ENCODE data around the gene EPS8L3.
A peak's percentile ranks its signal among the peaks of the same experiment; 100 is the strongest.

Gene EPS8L3

DNA sequence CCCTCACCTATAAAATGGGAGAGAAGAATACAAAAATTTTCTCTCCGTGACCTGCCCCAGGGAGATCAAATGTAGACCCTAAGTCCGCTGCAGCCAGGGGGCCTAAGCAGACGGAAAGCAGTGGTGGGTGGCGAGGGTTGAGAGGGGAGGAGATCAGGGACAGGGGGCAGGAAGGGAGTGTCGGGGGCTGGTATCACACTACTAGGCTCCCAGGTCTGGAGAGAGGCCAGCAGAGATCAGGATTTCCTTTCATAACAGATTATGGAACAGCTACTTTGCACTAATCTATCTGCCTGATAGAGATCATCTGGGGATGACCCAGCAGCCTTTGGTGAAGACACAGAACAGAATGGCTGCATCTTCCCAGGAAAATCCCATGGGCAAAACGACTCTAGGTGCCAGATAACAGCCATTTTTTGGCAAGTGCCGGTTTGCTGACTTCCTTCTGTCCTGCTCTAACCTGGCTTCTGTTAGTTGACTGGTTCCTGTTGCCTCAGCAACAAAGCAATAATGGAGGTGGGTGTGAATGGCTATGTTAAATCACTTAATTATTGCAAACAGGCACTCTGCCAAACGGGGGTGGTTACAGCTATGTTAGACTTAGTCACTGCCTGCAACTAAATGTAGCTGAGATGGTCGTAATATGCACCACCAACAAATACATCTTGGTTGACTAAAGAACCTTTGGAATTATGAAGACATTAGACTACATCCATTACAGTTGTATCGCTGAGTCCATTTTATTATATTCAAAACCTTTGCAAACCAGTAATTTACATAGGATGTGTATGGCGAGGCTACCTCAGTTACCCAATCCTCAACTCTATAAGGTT, 30.0 kb upstream of the EPS8L3 start:
- peak; percentile 25 for DNase-seq

DNA sequence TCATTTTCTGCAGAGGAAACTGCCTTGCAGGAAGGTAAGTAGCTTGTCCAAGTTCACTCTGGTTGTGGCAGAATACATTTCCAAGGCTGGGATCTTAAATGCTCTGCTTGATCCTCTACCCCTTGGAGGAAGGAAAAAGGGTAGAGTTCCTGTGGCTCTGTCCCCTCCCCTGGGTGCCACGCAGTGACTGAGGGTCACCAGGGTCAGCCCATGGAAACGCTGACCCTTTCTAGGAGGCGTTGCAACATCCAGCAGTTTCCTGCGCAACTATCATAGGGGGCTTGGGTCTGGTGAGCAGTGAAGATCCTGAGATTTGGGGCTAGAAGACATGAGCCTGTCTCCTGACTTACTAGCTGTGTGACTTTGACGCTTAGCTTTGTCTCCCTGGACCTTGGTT, 29.4 kb upstream of the EPS8L3 start:
- peak; percentile 20 for DNase-seq

DNA sequence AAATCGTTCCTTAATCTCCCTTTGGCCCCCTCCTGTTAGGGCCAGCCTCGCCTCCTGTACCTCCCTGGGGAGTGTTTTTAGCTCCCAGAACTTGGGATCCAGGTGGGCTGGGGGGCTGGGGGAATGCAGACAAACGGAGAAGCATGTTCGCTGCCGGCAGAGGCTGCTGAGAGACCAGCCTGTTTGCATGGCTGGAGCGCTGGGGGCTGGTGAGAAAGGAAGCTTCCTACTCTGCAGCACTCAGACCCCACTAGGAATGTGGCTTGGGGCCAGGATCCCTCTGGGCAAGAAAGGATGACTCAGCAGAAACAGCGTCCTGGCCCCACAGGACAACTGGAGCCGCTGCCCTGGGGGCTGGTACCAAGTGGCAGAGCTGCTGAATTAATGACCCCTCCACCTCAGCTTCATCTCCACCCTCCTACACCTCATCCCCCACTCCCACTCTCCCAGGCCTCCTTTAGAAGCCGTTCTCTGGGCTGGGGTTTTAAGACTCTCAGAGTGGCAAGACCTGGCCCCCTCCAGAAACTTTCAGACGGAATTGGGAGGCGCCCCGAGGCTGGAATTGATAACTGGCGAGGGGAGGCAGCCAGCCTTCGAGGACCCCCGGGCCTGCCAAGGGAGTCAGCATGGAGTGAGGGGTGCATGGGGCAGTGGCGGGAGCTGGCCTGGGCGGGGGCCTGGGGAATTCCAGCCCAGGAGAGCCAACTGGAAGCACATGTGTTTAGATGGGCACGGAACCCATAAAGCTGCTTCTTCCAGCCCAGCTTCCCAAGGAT, 28.5 kb upstream of the EPS8L3 start:
- peak; percentile 22 for DNase-seq

DNA sequence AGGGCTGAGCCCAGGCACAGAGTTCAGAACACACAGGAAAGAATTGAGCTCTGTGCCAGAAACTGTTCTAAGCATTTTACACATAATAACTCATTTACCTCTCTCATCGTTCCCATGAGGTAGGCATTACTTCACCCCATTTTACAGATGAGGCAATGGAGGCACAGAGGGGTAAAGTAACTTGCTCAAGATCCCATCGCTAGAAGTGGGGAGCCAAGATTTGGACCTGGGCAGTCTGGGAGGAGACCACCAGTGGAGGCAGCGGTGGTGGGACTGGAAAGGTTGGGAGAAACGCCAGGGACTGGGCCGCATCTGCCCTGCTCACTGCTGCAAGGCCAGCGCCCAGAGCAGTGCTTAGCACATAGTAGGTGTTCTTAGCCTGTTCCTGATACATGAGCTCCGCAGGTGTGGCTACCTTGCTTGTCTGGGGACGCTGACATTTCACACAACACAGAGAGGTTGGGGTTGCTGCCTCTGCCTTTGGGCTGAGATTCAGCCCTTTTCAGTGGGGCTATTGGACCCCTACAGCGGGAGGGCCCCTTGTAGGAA, 27.8 kb upstream of the EPS8L3 start:
- DNase-seq = peak; percentile 26

DNA sequence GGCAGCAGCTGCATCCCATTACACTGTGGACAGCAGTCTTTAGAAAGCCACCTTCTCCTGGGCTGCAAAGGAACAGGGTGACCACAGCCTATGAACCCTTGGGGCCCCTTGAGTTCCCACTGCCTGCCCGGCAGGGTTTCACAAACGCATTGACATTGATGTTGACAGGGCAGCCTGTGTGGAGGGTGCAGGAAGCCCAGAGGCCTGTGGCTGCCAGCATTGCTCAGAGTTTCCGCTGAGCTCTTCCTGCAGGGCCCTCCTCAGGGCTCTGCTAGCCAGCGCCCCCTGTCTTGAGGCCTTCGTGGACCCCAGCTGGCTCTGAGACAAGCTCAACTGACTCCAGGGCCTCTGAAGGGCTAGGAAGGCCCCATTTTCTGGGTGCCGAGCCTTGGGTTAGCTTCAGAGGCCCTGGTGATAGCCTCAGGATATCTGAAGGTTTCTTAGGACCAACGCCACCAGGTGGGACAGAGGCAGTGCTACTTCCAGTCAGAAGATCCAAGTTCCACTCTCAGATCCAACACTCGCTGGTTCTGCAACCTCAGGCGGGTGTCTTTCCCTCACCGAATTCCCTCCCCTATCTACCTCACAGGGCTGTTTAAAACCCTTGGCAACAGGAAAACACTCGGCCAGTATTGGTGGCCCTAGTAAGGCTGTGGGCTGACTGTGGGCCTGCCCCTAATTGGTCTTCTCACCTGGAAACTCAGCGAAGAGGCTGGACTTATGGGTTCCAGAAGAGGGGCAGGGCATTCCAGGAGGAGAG, 27.2 kb upstream of the EPS8L3 start:
- DNase-seq = peak; percentile 70

DNA sequence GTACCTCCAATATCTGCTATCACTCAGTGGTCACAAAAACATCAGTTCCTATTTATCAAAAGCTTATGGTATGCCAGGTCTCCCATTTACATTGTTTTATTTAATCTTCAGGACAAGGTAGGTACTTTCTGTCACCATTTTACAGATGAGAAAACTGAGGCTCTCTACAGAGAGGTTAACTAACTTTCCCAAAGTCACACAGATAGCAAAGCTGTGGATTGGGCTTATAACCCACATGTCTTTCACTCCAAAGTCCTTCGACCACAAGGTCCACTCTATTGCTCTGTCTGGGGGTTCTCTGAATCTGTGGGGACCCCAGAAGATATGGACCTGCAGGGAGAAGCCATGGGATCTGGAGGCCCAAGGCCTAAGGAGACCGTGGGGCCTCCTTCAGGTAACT, 26.6 kb upstream of the EPS8L3 start:
- DNase-seq = no peak

DNA sequence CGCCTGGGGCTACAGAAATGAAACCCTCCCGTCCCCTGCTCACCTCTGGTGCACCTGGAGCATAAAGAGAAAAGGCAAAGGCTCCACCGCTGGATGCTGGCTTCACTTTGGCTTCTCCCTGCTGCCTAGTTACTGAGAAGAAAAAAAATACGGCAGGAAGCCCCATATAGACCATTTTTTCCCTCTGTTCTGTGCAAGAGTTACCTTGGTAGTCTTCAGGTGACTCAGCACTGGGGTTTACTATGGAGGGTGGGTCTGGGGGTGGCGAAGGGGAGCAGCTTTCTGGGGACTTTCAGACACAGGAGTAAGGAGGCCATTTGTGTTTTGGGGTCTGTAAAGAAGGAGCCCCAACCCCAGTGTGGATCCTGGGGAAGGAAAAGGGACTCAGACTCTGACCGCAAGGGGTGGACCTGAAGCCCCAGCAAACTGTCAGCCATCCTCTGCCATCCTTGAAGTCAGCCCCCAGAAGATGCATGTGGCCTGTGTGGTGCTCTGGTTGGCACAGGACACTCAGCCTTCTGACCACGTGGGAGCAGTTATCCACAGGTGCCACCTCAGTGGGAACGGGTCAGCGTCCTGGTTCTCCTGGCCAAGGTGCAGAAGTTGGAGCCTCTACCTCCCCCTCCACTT, 25.9 kb upstream of the EPS8L3 start:
- peak; percentile 29 for DNase-seq

DNA sequence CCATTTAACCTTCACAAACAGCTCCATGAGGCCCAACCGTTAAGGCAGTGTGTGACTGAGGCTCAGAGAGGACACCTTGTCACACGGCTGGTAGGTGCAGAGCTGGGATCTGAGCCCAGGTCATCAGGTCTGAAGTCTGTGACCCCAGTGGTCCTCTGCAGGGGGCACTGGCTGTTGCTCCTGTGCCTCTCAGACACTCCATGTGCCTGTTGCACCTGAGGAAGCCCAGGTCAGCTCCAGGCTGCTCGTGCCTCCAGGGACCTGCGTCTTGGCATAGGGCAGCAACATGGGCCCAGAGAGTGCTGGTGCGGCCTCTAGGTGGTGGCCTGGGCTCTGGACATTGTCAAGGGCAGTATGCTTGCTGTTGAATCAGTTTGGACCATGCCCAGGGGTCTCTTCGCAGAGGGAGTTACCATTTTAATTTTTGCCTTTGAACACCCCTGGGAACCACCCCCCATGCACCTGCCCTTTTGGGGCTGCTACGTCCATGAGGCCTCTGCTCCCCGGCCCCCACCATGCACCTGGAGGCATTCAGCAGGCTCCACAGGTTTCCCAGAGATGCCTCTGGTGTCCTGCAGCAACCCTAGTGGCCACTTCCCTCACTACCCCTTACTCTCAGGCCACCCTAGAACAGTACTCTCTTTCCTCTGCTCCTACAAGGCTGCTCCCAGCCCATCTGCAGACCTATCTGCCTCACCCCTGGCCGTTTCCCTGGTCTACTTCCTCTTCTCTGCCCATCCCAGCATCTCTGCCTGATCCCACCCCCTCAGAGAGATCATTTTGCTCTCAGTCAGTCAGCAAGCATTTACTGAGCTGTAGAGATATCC, 25.2 kb upstream of the EPS8L3 start:
- peak; percentile 29 for DNase-seq

DNA sequence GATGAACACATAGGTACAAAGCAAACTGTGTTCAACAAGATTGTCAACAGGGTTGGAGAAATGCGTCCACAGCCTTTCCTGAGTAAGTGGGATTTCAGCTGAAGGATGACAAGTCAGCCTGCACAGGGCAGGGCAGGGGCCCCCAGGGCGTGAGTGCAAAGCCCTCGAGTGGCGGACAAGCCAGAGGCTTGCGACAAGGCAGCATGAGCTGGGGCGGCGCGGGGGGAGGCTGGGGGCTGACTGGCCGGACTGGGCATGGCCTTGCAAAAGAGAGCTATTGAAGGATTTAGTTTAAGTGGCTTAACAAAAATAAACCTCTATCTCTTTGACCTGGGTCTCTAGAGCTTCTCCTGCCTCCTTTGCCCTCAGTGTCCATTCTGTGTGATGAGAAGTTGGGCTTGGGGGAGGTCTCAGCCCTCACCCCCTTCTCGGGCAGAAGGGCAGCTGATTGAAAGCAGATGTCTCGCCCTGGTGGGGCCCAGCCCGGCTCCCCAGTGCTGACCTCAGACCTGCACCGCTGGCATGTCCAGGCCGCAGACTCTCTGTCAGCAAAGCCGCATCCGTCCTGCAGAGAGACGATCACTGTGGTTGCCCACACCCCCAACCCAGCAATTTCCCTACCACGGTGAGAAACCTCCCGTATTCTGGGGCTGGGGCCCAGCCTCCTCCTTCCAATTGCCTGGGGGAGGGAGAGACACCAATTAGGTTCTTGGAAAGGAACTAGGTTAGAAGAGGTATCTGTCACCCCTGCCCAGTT, 24.3 kb upstream of the EPS8L3 start:
- peak; percentile 23 for DNase-seq

DNA sequence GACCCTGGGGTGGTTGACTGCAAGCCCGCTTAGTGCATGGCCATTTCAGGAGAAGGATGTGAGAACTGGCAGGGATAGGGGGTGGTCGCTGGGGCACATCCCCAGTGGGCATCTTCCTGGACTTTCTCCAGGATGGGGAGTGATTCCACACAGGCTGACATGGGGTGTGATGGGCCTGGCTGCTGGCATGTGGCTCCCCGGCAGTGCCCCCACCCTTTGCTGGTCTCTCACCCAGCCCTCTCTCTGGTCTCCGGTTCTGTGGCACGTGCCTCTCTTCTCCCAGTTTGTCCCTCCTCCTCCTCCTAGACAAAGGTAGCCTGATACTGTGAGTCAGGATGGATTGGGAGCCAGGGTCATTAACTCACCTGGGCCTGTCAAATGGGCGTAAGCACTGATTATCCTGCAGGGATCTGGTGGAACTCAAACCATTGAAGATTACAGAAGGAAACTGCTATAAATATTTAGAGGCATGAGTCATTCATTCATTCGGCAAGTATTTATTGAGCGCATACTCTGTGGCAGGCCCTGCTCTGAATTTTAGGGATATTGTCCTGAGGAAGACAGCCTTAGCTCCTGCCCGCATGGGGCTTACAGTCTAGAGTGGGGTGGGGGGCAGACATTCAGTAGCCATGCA, 23.6 kb upstream of the EPS8L3 start:
- DNase-seq = peak; percentile 18

DNA sequence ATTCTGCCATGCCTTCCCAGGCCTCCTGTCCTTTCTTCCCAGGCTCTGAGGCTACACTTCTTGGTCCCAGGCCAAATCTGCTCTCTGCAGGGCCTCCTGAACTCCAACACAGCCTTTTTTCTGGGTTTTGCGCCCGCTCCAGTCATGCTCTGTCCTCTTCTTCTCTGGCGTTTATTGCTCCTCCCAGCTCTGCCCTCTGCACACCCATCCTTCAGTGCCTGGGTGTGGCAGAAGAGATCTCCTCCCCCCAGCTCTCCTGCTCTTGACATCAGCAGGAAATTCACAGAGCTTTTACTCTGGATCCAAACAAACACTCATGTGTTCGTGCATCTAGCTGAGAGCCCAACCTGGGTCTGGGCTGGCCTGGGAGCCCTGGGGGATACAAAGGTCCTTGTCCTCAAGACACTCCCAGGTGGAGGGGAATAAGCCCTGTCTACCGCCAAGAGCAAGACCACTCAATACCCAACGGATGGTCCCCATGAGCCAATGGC, 22.9 kb upstream of the EPS8L3 start:
- DNase-seq = peak; percentile 25

DNA sequence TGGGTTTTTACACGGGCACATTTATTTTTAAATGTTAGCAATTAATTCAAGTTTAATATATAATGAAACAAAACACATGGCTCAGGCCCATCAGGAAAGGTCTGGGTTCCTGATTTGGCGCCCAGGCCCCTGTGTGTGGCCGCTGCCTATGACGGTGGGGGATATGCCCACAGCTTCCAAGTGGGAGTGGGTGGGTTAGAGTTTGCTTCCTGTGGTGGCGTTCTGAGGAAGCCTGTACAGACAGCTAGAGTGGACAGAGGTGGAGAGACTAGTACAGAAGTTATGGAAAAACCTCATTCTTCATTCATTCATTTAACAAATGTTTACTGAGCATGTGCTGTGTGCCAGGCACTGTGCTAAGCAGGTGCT, 22.4 kb upstream of the EPS8L3 start:
- peak; percentile 7 for DNase-seq

DNA sequence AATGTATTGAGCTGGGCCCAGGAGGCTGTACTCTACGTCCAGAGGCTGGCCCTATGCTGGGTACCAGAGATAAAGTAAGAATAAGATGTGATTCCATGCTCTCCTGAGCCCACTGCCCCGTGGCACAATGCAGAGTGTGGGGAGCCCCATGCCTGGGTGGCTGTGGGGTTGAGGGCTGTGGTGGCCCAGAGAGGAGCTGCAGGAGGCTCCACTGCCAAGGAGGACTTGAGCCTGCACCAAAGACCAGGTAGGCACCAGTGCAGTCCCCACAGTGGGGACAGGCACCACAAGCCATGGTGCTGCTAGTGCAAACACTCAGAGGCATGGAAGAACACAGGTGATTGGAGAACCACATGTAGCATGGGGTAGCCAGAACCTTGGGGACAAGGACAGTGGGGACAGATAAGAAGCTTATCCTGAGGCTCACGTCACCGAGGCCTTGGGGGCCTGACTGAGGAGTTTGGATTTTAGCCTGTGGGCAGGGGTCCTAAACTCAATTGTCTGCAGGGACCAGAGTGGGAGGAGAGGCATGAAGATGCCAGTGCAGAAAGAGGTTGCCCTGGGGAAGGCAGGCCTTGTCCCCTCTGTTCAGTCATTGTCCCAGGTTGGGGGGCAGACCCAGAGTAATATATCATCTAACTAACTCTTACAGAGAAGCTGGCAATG, 21.9 kb upstream of the EPS8L3 start:
- DNase-seq = peak; percentile 9

DNA sequence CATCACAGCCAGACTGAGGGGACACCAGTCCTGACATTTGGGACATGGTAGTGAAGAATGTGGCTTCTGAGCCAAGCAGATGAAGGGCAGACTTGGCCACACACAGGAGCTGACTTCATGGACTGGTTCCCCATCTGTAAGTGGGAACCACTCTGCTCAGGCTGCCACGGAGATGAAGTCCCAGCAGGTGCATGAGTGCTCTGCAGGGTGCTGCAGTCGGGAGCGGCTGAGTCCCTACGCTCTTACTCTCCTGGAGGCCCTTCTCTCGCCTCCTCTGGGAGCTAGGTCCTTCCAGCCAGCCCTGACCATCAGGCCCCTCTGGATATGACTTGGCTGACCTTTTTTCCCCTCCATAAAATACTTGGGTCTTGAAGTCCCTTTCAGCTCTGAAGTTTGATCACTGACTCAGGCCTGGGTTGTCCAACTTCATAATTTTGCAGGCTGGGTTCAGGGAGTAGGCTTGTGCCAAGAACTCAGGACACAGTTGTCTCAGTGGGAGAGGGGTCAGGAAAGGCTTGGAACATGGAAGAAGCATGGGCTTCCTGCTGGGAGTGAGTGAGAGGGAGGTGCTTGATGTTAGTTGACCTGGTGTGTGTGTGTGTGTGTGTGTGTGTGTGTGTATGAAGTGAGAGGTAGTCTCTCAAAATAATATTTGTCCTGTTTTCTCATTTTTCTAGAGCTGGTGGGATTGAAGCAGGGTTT, 21.0 kb upstream of the EPS8L3 start:
- no peak for DNase-seq

DNA sequence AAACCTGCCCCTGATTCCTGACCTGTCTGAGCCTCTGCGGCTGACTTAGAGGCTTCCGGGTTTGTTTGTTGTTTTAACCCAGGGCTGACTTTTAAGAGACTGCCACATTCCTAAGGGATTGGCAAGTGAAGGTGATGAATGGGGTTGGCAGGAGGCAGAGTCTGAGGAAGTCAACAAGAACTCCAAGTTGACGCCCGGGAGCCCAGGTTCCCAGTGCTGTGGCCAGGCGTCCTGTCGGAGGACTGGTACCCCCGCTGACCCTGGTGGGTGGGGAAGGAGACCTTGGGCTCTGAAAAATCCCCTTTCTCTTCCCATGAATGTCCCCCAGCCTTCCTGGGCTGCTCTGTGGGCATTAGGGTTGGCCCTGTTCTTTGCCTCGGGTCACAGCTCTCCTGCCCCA, 19.7 kb upstream of the EPS8L3 start:
- no peak for DNase-seq

DNA sequence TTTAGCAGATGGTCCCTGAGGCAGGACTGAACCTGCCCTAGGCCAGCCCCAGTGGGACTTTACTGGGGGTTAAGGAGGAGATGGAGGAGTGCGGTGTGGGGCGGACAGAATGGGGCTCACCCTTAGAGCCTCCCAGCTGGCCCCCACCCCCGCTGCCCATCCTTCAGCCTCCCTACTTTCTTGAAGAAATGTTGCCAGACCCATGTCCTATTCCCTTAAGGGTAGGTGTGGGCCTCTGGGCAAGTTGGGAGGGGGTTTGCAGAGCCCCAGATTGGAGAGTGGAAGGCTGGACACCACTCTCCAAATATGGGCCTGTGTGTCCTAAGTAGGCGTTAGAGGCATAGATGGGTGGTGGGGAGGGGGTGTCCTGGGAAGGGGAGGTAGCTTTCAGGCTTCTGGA, 19.2 kb upstream of the EPS8L3 start:
- DNase-seq = no peak

DNA sequence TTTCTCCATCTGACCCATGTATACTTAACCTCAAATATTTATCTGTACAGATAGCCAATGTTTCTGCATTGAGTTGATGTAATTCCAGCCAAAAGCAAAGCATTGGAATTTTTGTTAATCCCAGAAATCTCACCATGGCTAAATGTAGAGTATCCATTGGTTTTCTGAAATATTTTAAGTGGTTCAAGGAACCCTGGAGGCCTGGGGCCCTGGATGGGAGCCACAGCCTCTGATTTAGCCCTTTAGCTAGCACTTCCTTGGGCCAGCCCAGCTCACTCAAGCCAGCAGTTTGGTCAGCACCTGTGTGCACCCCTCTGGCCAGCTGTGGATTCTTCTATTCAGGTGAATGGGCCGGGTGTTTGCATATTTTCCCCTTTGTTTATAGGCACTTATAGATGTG, 18.8 kb upstream of the EPS8L3 start:
- no peak for DNase-seq

DNA sequence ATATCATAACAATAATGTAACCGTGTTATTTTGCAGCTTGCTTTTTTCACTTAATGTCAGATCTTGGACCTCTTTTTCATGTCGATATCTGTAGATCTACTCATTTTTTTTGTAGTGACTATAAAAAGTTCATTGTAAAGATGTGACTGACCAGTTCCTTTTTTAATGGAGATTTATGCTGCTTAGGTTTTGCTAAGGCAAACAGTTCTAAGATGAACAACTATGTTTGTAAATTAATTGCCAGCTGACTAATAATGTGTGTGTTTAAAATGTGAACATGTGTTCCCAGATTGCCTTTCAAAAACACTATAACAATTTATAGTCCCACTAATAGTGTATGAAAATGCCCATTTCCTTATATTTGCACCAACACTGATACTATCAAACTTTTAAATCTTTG, 18.1 kb upstream of the EPS8L3 start:
- no peak for DNase-seq

DNA sequence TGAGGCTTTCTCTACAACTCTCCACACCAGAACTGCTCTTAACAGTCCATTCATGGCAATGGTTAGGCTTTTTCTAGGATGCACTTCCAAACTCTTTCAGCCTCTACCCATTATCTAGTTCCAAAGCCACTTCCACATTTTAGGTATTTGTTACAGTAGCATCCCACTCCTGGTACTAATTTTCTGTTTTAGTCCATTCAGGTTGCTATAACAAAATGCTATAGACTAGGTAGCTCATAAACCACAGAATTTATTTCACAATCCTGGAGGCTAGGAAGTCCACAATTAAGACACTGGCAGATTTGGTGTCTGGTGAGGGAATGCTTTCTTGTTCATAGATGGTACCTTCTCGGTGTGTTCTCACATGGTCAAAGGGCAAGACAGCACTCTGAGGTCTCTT, 17.3 kb upstream of the EPS8L3 start:
- DNase-seq = no peak
